ENCODE results near the gene AQP11.
"Not testable (repeated sequence)": the region's sequence is repeated elsewhere in the genome, so short reads cannot be mapped to it uniquely, and the experiment has no call there.

AQP11 gene, protein sequence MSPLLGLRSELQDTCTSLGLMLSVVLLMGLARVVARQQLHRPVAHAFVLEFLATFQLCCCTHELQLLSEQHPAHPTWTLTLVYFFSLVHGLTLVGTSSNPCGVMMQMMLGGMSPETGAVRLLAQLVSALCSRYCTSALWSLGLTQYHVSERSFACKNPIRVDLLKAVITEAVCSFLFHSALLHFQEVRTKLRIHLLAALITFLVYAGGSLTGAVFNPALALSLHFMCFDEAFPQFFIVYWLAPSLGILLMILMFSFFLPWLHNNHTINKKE

DNA sequence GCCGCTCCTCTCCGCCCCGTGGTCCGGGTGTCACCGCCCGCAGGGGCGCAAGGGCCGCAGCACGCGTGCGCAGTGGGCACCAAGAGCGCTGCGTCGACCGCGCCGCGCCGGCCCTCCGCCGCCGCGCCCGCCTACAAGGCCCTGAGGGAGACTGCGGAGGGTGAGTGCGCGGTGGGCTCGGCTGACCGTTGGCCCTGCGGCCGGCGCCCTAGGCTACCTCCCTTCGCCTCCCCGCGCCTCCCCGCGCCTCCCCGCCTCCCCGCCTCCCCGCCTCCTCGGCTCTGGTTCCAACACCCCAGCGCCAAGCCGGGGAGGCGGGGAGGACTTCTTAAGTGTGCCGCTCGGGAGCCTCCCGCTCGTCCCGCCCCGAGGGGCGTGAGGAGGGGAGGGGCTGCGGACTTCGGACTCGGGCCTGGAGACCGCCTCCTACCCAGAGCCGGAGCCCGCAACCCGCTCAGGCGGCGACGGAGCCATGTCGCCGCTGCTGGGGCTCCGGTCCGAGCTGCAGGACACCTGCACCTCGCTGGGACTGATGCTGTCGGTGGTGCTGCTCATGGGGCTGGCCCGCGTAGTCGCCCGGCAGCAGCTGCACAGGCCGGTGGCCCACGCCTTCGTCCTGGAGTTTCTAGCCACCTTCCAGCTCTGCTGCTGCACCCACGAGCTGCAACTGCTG lies at the start of gene AQP11:
Gene AQP11, plus strand, starts transcription at position 433 of the 673 bp plus-strand sequence. Its CDS starts 40 bp downstream, at position 473.
- DNase-seq, result peak; percentile 79 to 93

DNA sequence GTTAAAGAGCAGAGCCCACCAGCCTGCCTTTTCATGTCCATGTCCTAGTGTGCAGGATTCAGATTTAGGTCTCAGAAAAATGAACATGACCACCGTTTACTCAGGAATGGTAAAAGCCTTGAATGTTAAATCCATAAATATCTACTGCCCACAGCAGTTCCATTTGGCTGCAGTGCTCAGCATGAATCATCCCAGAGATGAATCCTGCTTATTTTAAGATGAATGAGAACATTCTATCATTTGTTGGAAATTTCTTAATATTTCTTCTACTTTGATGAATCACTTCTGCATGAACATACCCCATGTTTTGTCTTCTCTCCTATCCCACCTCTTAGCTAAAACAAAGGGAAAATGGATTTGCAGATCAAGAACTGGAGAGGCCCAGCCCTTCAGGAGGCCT lies 47.5 kb upstream of the AQP11 start:
- no peak for DNase-seq

DNA sequence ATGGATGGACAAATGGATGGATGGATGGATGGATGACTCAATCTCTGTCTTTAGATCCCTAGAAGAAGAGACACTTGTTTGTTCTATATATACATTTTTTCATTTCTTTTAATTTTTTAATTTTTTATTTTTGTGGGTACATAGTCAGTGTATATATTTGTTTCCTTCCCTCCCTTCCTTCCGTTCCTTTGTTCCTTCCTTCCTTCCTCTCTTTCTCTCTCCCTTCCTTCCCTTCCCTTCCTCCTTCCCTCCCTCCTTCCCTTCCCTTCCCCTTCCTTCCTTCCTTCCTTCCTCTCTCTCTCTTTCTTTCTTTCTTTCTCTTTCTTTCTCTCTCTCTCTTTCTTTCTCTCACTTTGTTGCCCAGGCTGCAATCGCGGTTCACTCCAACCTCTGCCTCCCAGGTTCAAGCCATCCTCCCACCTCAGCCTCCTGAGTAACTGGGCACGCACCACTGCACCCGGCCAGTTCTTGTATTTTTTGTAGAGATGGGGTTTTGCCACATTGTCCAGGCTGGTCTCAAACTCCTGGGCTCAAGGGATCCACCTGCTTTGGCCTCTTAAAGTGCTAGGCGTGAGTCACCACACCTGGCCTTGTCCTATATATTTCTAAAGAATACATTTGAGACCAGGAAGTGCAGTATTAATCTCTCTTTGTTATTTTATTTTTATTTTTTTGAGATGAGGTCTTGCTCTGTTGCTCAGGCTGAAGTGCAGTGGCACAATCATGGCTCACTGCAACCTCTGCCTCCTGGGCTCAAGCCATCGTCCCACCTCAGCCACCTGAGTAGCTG lies 42.5 kb upstream of the AQP11 start:
- DNase-seq, result no peak

DNA sequence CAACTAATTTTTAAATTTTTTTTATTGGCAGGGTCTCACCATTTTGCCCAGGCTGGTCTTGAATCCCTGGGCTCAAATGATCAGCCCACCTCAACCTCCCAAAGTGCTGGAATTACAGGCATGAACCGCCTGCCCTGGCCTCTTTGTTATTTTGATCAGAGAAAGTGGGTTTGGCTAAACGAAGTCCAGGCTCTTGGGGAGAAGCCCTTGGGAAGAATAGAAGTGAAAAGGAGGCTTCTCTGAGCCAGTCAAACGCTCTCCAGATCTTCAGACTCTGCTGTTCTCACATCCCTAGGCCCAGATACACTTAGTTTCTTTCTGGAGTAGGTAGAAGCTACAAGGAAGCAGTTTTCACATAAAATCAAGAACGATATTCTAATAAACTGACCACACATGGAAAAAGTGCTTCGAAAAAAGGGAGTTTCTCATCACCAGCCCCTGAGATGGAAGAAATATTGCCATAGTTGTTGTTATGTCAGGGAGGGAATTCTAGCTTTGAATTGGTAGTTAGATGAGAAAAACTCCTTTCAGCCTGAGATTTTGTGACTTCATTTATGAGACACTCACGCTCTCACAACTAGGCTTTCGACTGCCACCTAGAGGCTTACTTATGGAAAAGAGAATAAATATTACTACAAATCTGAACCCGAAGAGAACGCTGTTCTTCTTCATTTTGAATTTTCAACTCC lies 41.7 kb upstream of the AQP11 start:
- DNase-seq, result peak; percentile 38 to 82

DNA sequence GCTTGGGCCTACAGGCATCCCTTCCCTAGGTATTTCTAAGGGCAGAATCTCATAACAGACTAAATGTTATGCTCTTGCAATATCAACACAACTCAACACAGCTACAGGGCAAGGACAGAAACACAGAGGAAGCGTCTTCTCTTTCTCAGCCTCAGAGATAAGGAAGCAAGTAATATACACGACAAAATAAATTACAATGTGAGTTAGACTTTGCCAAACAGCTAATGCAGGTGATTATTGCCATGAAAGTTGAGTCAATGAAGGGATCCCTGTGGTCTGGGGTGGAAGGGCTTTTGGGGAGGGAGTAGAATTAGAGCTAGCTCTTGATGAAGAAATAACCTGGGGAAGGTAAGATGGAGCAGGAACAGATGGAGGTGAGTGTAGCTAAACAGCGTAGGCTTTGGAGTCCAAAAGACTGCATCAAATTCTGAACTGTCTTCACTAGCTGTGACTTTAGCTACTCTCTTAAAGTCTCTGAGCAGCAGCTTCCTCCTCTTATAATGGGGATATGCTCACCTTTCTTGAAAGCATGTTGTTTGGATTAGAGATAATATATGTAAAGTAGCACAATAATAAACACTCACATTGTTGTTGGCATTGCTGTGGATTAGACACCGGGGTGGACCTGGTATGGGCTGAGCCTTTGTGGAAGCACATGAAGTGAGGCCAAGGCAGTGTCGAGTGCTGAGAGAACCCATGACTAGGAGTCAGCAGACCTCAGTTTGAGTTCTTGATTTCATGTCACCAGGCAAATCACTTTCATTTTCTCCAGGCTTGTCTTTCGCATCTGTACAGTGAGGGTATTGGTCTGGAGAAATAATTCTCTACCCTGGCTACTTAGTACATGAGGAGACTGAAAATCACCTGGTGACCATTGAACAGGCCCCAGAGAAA lies 41.0 kb upstream of the AQP11 start:
- DNase-seq, result no peak

DNA sequence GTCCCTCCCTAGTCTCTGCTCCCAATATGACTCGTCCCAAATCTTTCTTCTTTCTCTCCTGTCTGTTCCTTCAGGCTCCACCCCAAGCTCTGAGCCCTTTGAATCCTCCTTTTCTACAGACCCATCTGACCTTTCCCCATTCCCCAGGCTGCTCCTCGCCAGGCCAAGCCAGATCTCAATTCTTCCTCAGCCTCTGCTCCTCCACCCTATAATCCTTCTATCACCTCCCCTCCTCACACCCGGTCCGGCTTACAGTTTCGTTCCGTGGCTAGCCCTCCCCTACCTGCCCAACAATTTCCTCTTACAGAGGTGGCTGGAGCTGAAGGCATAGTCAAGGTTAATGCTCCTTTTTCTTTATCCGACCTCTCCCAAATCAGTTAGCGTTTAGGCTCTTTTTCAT lies 38.3 kb upstream of the AQP11 start:
- not testable (repeated sequence) for DNase-seq

DNA sequence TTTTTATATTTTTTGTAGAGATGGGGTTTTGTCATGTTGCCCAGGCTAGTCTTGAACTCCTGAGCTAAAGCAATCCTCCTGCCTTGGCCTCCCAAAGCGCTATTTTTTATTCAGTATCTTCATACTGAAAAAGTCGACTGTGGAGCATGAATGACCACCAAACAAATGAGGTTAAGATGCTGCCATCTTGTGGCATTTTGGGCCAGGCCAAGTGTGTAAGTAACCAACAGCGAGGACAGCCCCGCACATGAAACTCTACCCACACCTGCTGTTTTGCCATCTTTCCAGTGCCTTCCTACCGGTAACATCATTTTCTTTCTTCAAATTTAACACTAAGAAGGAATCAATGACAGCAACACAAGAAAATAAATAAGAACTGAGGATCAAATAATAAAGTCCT lies 32.2 kb upstream of the AQP11 start:
- peak in 1 of 2 experiments; percentile 31 for DNase-seq

DNA sequence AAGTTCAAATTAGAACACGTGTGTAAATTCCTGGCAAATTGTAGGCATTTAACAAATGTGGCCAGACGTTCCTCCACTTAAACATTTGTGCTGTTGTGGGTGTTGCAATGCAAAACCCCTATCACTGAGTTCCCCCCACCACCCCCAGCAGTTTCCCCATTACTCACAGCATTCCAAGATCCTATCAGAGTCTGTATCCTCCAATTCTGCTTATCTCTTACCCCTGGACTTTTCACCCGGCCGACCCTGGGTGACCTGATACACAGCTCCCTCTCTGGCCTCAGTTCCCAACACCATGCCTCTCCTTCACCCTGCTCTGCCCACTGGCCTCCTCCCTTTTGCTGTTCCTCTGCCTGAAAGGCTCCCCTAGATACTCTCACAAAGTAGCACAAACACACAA lies 31.4 kb upstream of the AQP11 start:
- DNase-seq, result no peak

DNA sequence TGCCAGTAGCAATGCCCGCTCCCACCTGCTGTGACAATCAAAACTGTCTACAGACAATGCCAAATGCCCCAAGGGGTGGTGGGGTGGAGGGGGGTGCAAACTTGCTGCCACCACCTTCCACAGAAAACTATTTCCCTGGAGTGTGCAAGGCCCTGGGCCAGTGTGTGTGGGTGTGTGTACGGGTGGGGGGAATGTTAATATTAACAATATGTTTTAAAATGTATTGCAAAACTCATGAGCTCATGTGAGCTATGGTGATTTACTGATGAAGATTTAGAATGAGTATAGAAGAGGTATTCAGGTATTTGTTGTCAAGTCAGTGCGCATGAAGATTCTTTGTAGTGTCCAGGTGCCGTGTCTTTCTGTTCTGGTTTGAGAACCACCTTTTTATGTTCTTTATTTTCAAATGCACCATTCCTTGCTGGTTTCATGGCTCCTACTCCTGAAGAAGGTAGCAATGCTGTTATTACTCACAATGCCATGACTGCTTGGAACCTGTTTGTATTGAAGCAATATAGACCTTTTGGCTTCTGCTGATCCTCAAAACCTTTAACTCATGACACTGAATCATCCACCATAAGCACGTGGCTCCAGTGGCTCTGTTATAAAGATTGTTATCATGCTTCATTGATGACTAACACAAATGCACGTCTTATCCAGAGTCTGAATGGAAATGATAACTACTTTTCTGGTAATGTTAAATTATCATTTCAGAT lies 29.9 kb upstream of the AQP11 start:
- no peak for DNase-seq

DNA sequence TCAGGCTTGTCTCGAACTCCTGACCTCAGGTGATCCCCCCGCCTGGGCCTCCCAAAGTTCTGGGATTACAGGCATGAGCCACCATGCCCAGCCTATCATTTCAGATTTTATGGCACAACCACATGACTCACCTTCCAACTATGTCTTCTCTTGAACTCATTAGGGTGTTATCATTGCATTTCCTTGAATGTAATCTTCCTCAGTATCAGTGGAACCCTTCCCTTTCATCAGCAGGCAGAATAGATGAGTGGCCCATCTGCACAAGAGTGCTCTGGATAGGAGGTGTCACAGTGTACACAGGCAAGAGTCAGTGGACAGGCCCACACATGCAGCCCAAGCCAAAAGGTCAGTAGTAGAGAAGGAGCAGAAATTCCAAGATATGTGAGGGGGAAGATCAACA lies 29.1 kb upstream of the AQP11 start:
- DNase-seq, result no peak

DNA sequence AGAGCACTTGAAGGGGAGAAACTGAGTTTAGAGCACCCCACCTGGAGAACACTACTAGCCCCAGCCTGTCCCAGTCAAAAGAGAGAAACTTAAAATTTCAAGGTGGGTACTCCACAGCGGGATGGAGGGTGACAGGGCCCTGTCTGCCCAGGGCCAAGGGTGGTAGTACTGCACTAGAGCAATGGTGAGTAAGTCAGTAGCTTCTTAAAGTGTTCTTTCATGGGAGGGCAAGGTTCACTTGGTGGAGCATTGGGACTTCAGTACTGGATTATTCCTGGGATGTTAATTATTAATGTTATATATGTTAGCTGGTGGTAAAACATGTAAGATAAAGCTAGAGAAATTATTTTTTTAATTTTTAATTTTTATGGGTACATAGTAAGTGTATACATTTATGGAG lies 28.5 kb upstream of the AQP11 start:
- DNase-seq, result no peak

DNA sequence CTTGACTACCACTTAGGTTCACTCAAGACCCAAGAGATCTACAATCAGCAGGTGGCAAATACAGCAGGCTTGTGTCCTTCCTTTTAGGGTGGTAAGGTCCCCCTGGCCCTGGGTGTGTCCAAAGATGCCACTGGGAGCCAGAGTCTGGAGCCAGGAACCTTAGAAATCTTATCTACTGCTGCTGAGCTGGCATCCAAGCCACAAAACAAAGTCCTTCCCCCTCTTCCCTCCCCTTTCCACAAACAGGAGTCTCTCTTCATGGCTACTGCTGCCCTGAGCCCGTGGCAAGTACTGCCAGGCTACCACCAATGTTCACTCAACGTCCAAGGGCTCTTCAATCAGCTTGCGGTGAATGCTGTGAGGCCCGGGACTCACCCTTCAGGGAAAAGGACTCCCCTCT lies 21.4 kb upstream of the AQP11 start:
- no peak for DNase-seq

DNA sequence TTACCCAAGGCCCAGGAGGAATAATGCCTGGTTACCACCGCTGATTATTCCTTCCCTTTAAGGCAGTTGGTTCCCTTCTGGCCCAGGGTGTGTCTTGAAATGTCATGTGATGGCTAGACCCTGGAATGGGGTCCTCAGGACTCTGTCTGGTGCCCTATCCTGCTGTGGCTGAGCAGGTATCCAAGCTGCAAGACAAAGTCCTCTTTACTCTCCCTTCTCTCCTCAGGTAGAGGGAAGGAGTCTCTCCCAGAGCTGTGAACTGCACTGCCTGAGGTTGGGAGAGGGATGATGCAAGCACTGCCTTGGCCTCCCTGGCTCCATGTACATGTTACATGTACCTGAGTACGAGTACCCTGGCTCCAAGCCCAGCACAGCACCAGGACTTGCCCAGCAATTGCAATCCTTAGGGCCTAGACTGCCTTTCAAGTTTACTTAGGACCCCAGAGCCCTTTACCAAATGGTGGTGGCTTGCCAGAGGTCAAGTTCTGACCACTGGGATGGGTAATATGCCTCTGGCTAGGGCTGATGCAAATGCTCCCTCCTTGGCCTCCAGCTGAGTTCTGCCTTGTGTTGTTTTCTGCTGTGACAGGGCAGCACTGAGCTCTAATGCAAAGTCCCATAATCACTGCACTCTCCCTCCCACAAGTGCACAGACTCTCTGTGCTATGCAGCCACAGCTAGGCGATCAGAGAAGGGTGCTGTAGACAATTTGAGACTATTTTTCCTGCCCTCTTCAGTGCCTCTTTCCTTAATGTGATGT lies 20.7 kb upstream of the AQP11 start:
- DNase-seq, result no peak

DNA sequence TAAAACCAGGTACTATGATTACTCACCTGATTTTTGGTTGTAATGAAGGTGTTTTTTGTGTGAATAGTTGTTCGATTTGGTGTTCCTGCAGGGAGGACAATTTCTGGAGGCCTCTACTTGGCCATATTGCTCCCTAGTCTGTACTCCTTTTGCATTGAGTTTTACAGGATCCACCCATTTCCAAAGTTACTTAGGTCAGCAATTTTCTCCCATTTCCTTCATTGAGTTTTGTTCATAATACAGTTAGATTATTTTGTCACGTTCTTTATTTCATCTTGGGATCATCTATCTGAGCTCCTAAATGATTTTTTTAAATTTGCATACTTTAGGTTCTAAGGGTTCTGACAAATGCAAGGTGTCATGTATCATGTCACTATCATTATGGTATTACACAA lies 20.1 kb upstream of the AQP11 start:
- no peak for DNase-seq

DNA sequence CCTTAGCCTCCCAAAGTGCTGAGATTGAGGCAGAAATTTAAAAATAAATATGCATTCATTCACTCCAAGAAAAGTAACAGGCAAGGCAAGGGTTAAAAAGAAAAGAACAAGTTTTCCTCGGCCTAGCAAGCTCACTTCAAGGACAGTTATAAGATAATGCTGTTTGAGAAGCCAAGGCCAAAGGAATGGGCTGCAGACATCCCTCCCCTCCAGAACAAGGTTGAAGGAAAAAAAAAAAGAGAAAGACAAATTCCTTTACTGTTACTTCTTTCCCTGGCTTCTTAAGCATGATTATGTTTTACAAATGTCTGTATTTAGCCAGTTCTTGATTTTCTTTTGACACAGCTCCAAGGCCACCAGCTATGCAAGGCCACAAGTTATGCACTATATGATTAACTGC lies 18.9 kb upstream of the AQP11 start:
- not testable (repeated sequence) for DNase-seq

DNA sequence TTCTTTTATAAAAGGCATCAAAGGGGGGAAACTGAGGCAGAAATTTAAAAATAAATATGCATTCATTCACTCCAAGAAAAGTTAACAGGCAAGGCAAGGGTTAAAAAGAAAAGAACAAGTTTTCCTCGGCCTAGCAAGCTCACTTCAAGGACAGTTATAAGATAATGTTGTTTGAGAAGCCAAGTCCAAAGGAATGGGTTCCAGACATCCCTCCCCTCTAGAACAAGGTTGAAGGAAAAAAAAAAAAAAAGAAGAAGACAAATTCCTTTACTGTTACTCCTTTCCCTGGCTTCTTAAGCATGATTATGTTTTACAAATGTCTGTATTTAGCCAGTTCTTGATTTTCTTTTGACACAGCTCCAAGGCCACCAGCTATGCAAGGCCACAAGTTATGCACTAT lies 14.3 kb upstream of the AQP11 start:
- not testable (repeated sequence) for DNase-seq

DNA sequence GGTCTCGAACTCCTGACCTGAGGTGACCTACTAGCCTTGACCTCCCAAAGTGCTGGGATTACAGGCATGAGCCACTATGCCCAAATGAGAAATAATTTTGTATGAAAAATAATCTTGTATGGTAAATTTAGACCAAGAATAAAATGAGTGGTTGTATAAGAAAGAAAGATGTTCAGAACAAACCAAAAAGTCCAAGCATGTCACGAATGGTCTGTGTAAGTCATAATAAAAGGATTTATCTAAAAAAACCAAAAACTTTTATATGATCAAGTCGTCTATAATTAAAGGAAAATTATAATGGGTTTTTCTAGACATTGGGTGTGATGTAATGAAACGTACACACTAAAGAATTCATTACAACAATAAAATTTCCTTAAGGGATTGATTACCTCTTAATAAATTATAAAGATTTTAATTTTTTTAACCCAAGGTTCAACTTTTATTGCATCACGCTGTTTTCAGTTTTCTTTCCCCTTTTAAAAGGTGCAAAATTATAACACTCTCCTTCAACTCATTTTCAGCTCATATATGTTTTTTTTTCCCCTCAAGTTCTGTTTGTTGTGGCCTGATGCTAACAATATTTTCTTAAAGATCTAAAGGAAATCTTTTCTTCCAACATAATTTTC lies 8.9 kb upstream of the AQP11 start:
- DNase-seq, result no peak

DNA sequence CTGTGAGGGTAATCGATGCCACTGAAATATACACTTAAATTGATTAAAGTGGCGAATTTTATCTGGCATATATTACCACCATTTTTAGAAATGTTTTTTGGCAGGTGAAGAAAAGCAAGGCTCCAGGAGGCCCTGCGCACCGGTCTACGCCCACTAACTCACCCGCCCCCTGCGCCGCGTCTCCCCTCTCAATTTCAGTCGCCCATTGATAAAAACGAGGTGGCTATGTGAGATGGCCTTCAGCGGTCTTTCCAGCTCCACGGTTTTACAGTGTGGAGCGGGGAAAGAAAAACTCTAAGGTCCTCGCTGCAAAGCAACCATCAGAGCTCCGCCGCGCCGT lies 602 bp upstream of the AQP11 start:
- DNase-seq, result no peak

DNA sequence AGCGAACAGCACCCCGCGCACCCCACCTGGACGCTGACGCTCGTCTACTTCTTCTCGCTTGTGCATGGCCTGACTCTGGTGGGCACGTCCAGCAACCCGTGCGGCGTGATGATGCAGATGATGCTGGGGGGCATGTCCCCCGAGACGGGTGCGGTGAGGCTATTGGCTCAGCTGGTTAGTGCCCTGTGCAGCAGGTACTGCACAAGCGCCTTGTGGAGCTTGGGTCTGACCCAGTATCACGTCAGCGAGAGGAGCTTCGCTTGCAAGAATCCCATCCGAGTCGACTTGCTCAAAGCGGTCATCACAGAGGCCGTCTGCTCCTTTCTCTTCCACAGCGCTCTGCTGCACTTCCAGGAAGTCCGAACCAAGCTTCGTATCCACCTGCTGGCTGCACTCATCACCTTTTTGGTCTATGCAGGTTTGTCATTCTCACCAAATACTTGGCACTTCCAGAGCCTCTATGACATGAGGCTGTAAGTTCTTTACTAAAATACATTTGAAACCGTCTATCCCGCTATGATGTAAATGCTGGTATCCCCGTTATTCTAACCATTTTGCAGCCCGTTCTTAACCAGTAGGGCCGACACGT lies 535 bp downstream of the AQP11 start:
- peak in 1 of 2 experiments; percentile 43 for DNase-seq

DNA sequence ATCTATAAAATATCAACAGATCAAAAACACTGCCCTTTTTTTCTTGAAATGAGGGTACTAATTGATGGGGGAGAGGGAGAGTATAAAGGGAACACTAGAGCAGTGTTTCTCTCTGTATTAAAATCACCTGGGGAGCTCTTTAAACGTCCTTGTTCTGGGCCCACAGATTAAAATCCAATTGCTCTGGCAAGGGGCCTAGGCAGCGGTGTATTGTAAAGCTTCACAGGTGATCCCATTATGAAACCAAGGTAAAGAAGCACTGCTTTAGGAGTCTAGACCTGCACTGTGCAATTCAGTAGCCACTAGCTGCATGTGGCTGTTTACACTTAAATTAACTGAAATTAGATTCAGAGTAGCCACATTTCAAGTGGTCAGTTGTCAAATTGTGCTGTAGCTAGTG lies 3.0 kb downstream of the AQP11 start:
- no peak for DNase-seq

All from NCI-H446 (cell line).